Stimulated activated effector memory CD8-positive, alpha-beta T cell treated with anti-CD3 and anti-CD28 coated beads, Interleukin-12 subunit alpha, Interleukin-12 subunit beta, amount 100 ng/mL, for 72 hours (primary cell): Measurements from ENCODE around the gene ATP8B3.

ENCODE experiments used
- ATAC-seq: fragments of 150-1000 bp; cut with Tn5 transposase; 2 replicates; pipeline ENCODE4 v1.10.0; 2021
- DNase-seq, 2 donors: peaks; one replicate each; pipeline ENCODE4 v3.0.0; 2021 to 2022; ENCODE audit warnings: low spot score in 2 of 2
- H3K27ac Mint-ChIP-seq: one replicate; pipeline ENCODE4 v1.8.0; 2022; ENCODE audit warnings: mild to moderate bottlenecking, mixed read lengths
- H3K36me3 Mint-ChIP-seq: one replicate; pipeline ENCODE4 v1.8.0; 2022; ENCODE audit warnings: mild to moderate bottlenecking, mixed read lengths
- H3K4me1 Mint-ChIP-seq: one replicate; pipeline ENCODE4 v1.8.0; 2022; ENCODE audit warnings: mixed read lengths
- H3K4me3 Mint-ChIP-seq: one replicate; pipeline ENCODE4 v1.8.0; 2022; ENCODE audit warnings: mild to moderate bottlenecking, mixed read lengths
- H3K9me3 Mint-ChIP-seq: one replicate; pipeline ENCODE4 v1.8.0; 2022; ENCODE audit warnings: mixed read lengths

Gene ATP8B3

DNA sequence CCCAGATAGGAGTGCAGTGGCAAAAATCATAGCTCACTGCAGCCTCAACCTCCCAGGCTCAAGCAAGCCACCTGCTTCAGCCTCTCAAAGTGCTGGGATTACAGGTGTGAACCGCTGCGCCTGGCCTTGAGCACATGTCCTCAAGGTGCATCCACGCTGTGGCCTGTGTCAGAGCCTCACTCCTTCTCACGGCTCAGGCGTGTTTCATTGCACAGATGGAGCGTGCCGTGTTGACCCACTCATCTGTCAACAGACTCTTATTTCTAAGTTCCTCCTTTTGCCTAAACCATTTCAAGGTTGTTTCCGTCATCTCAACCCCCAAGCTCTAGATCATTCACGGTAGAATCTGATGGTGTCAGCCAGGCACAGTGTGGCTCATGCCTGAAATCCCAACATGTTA, 28.2 kb downstream of the ATP8B3 start:
- H3K27ac Mint-ChIP-seq: no peak overlapping the region
- no peak overlapping the region for H3K4me3 Mint-ChIP-seq
- no peak for ATAC-seq

DNA sequence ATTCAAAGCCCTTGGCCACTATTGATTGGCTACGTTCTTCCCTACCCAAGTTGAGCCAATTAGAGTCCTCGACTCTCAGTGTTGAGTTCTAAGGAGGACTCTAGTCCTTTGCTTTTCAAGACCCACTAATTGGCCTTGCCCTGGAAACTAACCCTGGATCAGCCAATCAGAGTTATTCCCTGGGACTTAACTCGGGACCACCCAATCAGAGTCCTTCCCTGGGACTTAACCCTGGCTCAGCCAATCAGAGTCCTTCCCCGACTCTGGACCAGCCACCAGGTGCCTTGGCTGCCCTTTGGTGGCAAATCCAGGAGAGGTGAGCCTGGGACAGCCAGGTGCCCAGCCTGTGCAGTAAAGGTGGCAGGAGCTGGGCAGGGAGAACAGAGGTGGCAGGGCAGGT, 28.7 kb downstream of the ATP8B3 start:
- Mint-ChIP-seq H3K36me3 (no peaks in the 10 kb centered on the region), H3K4me3 (no peak overlapping the region), H3K27ac (no peak overlapping the region), H3K4me1 (no peaks in the 10 kb centered on the region), H3K9me3 (no peaks in the 10 kb centered on the region)
- ATAC-seq: no peak
- DNase-seq: no peak

More for the DNA sequence above, 28.2 kb downstream of the ATP8B3 start:
- Mint-ChIP-seq H3K36me3 (no peaks in the 10 kb centered on the region), H3K9me3 (no peaks in the 10 kb centered on the region), H3K4me1 (no peaks in the 10 kb centered on the region)
- DNase-seq: no peak

DNA sequence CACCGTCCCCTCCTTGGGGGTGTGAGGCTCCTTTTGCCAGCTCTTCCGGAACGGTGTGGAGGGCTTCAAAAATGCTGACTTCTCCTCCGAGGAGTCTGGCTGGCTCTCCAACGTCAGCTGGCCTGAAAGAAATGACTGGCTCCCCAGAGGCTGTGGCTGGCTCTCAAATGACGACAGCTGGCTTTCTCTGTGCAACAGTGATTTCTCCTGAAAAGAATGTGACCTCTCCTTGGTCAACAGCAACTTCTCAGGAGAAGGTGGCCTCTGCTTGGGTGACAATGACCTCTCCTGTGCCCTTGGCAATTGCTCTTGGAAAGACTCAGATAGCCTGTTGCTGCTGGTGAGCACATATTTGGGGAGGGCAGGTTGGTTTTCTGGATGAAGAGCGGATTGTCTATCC, 29.6 kb downstream of the ATP8B3 start:
- no peaks in the 10 kb centered on the region for H3K4me1 Mint-ChIP-seq
- no peak overlapping the region for H3K27ac Mint-ChIP-seq
- no peak overlapping the region for H3K4me3 Mint-ChIP-seq
- H3K36me3 Mint-ChIP-seq: no peaks in the 10 kb centered on the region
- ATAC-seq: no peak
- H3K9me3 Mint-ChIP-seq: no peaks in the 10 kb centered on the region
- DNase-seq: no peak

DNA sequence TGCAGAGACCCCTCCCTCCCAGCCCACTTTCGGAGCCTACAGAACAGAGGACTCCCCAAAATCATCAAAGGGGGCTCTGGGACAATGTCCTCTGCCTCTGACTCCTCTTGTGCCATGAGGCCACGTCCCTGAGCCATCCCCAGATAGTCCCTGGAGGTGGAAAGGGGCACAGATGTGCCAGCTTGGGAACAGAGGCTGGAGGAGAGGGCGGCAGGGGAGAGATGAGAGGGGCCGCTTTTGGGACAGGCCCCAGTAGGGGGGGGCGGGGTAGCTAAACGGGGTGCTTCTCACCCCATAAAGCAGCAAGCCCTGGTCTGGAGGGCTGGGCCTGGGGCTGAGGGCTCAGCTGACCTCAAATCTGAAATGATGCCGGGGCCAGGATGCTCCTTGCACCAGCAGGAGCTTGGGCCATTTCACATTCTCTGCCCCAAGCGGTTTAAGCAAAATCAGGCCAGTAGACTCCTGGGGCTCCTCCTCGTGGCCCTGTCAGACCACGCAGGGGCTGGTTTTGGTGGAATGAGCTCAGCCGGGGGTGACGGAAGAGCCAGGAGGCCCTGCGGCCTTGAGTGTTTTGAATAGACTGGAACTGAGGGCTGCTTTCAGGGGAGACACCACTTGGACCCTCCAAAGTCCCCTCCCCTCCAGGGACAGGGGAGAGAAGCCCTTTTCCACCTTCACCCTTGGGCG, 31.7 kb downstream of the ATP8B3 start:
- DNase-seq (no peak), ATAC-seq (peak; percentile 36)

DNA sequence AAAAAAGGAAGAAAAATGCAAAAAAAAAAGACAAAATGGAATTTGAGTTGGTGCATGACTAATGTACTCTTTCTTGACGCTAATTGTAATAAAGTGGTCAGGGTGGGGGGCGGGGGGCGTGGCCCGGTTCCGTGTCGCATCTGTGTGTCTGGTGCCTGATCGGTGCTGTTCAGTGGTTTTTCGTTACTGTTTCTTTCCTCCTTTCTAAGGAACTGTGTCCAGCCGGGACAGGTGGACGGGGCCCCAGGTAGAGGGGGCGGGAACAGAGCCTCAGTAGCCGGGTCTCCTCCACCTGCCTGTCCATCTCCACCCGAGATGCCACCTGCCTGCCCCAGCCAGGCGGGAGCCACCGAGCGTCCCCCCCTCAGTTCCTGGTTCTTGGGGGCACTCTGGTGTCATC, 32.5 kb downstream of the ATP8B3 start:
- DNase-seq: no peak
- peaks cover 8% of the 10 kb centered on the region for H3K4me1 Mint-ChIP-seq
- no peak overlapping the region for H3K4me3 Mint-ChIP-seq
- no peak overlapping the region for H3K27ac Mint-ChIP-seq
- H3K36me3 Mint-ChIP-seq: no peaks in the 10 kb centered on the region
- no peak for ATAC-seq
- no peaks in the 10 kb centered on the region for H3K9me3 Mint-ChIP-seq

More for the DNA sequence above, 31.7 kb downstream of the ATP8B3 start:
- Mint-ChIP-seq H3K9me3 (no peaks in the 10 kb centered on the region), H3K27ac (no peak overlapping the region), H3K4me3 (no peak overlapping the region), H3K4me1 (peaks cover 8% of the 10 kb centered on the region), H3K36me3 (no peaks in the 10 kb centered on the region)

DNA sequence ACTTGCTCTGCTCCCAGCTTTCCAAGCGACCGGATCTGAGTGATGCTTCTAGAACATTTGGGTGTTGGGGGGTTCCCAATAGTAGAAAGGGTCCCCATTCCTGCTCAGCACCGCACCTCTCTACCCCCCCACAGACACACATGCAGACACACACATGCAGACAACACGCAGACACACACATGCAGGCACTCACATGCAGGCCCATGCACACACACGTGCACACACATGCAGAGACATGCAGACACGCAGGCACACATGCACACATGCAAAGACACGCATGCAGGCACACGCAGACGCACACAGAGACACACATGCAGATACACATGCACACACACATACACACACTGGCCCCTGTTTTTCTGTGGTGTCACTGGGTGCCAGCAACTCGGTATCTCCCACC, 34.9 kb downstream of the ATP8B3 start:
- Mint-ChIP-seq H3K4me3 (no peak overlapping the region), H3K27ac (no peak overlapping the region), H3K9me3 (no peaks in the 10 kb centered on the region), H3K4me1 (peaks cover 8% of the 10 kb centered on the region), H3K36me3 (no peaks in the 10 kb centered on the region)
- no peak for ATAC-seq
- DNase-seq: no peak

DNA sequence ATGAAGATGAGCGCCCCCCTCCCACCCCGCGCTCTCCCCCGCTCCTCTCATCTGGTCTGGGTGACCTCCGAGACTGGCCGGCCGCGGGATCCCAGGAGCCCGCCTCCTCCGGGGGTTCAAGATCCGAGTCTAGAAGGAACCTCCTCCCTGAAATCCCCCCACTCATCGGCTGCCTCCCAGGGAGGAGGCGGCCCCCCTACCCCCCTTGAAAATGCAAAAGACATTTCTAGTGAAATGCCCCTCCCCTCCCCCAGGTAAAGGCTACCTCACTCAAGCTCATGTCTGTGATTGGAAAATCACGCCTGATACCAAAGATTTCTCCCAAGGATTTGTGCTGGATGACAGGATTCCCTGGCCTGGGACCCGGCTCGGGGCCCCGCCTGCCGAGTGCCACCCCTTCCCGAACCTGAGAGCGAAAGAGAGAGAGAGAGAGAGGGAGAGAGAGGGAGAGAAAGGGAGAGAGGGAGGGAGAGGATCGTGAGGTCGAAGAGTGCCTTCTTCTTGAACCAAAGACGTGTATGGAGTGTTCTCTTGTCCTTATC, 35.4 kb downstream of the ATP8B3 start:
- Mint-ChIP-seq H3K4me3 (no peak overlapping the region), H3K4me1 (peaks cover 8% of the 10 kb centered on the region), H3K9me3 (no peaks in the 10 kb centered on the region), H3K36me3 (no peaks in the 10 kb centered on the region), H3K27ac (no peak overlapping the region)
- no peak for ATAC-seq
- no peak for DNase-seq

DNA sequence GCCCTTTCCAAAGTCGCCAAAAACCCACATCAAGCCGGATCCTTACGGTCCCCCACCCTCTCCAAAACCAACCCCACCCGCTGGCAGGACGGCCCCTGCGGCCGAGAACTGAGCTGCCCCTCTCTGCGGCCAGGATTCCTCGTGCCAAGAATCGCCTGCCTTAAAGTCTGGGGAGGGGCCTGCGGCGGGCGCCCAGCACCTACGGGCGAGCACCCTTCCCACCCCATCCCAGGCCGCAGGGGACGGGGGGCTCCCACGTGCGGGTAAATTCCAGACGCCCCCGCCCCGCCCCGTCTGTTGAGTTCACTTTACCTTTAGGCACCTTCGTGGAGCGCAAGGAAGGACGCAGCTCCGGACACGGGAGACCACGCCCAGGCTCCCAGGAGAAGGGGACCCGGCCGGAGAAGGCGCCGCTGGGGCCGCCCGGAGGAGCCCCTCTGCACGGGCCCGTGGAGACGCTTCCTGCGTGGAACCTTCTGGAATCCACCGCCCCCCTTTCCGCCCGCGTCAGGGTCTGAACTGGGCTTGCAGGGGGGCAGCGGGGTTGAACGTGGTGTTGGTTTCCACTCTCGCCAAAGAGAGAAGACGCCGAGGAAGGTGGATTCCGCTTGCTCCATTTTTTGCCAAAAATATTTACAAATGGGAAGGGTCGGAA, 36.0 kb downstream of the ATP8B3 start:
- DNase-seq (no peak), ATAC-seq (no peak)
- H3K4me1 Mint-ChIP-seq: peaks cover 8% of the 10 kb centered on the region
- no peak overlapping the region for H3K27ac Mint-ChIP-seq
- H3K36me3 Mint-ChIP-seq: no peaks in the 10 kb centered on the region
- no peak overlapping the region for H3K4me3 Mint-ChIP-seq
- H3K9me3 Mint-ChIP-seq: peaks cover 2% of the 10 kb centered on the region

DNA sequence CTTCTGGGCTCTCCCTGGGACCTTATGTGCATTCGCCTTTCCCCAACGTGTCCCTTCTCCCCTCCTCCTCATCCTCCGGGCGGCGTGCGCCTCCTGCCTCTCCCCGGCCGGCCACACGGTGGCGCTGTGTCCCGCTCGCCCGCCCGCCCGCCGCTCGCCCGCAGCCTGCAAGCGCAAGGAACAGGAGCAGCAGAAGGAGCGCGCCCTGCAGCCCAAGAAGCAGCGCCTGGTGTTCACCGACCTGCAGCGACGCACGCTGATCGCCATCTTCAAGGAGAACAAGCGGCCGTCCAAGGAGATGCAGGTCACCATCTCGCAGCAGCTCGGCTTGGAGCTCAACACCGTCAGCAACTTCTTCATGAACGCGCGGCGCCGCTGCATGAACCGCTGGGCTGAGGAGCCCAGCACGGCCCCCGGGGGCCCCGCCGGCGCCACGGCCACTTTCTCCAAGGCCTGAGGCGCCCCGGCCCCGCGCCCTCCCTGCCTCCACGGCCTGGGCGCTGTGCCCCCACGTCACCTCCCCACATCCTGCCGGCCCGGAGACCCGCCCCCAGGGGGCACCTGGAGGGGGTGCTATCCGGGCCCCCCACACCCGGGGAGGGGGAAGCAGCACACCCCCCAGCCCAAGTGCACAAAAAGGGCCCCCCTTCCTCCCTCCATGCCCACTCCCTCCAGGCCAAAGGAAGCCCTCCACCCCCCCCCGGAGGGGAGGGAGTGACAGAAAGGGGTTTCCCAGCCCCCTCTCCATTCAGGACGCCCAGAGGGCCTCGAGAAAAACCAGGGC, 36.9 kb downstream of the ATP8B3 start:
- peaks cover 8% of the 10 kb centered on the region for H3K4me1 Mint-ChIP-seq

DNA sequence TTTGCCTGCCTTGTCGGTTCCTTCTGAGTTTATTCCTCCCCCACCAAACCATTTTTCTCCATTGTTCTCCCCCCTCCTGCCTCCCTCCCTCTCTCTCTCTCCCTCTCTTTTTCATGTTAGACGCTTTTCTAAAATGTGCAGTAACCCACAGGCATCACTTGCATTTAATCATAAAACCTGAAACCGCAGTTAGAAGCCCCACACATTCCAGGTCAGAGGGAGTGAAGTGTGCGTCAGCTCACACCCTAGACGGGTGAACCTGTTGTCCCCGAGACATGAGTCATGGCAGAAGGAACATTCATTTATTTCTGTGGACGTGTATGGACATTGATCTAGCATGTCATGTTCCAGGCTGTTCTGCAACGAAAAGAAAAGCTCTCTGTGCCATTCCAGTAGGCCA, 38.9 kb downstream of the ATP8B3 start:
- Mint-ChIP-seq H3K4me3 (no peak overlapping the region), H3K27ac (no peak overlapping the region), H3K4me1 (peaks cover 8% of the 10 kb centered on the region), H3K9me3 (peaks cover 10% of the 10 kb centered on the region), H3K36me3 (no peaks in the 10 kb centered on the region)
- ATAC-seq (no peak), DNase-seq (no peak)

More for the DNA sequence above, 36.9 kb downstream of the ATP8B3 start:
- Mint-ChIP-seq H3K36me3 (no peaks in the 10 kb centered on the region), H3K9me3 (peaks cover 10% of the 10 kb centered on the region), H3K27ac (no peak overlapping the region), H3K4me3 (no peak overlapping the region)
- ATAC-seq (no peak), DNase-seq (no peak)

DNA sequence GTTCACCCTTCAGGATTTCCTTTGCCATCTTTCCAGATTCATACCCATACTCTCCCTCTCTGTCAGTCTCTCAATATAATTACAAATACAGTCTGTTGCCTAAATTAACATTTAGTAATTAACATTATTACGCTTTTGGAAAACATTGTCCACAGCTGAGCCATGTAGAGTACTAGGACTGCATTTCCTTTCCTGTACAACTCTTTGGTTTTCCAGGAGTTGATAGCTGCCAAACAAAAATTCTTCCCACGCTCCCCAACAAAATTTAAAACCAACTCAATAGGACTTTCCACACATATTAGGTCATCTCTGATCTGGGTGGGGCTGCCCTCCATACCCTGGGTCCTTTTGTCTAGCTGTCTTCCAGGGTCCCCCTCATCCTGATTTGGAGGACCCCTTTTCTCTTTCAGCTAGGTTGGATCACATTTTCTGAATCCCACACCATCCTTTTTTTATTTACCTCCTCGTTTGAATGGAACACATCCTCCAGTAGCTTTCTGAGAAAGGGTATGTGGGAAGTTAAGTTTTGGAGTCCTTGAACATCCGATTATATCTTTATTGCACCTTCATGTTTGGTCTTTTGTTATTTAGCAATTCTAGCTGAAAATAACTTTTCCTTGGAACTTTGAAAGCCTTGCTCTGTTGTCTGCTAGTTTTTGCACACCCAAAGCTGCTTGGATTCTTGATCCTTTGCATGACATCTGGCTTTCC, 41.1 kb downstream of the ATP8B3 start:
- no peak for ATAC-seq
- H3K9me3 Mint-ChIP-seq: peaks cover 10% of the 10 kb centered on the region
- peaks cover 6% of the 10 kb centered on the region for H3K4me1 Mint-ChIP-seq
- H3K4me3 Mint-ChIP-seq: no peak overlapping the region
- H3K36me3 Mint-ChIP-seq: no peaks in the 10 kb centered on the region
- H3K27ac Mint-ChIP-seq: no peak overlapping the region
- no peak for DNase-seq

DNA sequence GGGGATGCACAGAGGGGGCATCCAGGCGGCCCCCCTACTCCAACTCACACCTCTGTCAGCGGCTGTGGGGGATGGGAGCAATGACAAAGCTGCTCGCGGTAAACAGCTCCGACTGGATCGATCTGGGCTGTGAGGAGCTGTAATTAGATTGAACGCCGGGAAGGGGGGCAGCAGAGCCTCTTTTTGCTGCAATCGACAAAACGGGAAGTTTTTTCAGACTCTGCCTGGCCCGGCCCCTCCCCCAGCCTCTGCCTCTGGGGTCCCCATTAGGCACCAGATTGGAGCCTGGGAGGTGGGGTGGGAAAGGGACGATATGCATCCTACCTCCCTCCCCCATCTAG, 42.5 kb downstream of the ATP8B3 start:
- H3K4me3 Mint-ChIP-seq: no peak overlapping the region
- H3K27ac Mint-ChIP-seq: no peak overlapping the region
- peaks cover 10% of the 10 kb centered on the region for H3K9me3 Mint-ChIP-seq
- H3K4me1 Mint-ChIP-seq: peaks cover 6% of the 10 kb centered on the region
- DNase-seq (no peak), ATAC-seq (no peak)
- no peaks in the 10 kb centered on the region for H3K36me3 Mint-ChIP-seq

DNA sequence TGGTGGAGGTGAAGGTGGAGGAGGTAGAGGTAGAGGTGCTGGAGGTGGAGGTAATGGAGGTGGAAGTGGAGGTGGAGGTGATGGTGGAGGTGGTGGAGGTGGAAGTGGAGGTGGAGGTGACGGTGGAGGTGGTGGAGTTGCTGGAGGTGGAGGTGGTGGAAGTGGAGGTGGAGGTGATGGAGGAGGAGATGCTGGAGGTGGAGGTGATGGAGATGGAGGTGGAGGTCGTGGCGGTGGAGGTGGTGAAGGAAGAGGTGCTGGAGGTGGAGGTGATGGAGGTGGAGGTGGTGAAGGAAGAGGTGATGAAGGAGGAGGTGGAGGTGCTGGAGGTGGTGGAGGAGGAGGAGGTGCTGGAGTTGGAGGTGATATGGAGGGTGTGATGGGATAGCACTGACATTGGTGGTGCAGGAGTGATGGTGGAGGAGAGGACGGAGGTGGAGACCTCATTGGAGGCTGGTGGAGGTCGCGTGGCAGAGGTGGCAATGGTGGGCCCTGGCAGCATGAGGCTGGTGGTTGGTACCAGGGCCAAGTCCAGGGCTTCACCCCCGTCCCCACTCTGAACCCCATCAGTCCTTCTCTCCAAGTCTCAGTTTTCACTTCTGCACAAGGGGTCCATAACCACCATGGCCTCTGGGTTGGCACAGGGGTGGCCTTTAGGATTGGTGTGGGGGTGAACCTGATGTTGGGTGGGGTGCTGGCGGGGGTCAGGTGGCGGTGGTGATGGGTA, 43.0 kb downstream of the ATP8B3 start:
- Mint-ChIP-seq H3K4me1 (peaks cover 6% of the 10 kb centered on the region), H3K4me3 (no peak overlapping the region), H3K9me3 (peaks cover 10% of the 10 kb centered on the region), H3K27ac (no peak overlapping the region), H3K36me3 (no peaks in the 10 kb centered on the region)
- DNase-seq (no peak), ATAC-seq (no peak)

DNA sequence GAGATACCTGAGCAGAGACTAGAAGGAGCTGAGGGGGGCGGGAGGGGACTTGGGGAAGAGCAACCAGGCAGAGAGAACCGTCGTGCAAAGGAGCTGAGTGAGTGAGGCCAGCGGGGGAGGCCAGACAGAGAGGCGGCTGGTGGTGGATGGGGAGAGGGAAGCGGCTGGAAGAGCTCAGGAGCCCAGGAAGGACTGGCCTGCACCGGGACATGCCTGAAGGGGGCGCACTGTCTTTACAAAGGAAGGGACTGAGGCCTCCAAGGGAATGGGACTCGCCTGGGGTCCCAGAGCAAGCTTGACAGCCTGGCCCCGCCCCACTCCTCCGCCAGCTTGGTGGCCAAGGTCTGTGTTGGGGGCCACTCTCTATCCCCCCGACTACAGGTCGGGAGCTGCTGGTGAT, 43.8 kb downstream of the ATP8B3 start:
- ATAC-seq (no peak), DNase-seq (no peak)
- H3K36me3 Mint-ChIP-seq: no peaks in the 10 kb centered on the region
- H3K27ac Mint-ChIP-seq: no peak overlapping the region
- H3K4me1 Mint-ChIP-seq: peaks cover 6% of the 10 kb centered on the region
- peaks cover 10% of the 10 kb centered on the region for H3K9me3 Mint-ChIP-seq
- H3K4me3 Mint-ChIP-seq: no peak overlapping the region
